Endometrial microvascular endothelial cells (primary cell): ENCODE data around the gene EXOSC10. TPM values are rescaled to one million over a fixed set of nuclear protein-coding genes. Genes with fewer than 3 reads are reported as not detected.
"Not testable (repeated sequence)": the region's sequence is repeated elsewhere in the genome, so short reads cannot be mapped to it uniquely, and the experiment has no call there.

Experiments
- in situ Hi-C: cut with HindIII; loops from 2 replicates; pipeline ENCODE4 v1.10.0; 2017; ENCODE audit warnings: low sequenced_read_pairs, low pct_unique_long_range_greater_than_20kb; ENCODE audit errors: inconsistent ontology term
- total RNA-seq: library from RNA; depleted of rRNA; stranded (reverse); fragments of >200 nt; gene quantifications from one replicate; pipeline ENCODE4 v1.2.3, GENCODE V29; 2015; ENCODE audit errors: inconsistent ontology term

The EXOSC10 gene
- total RNA-seq, 1 donor from 2014 or later, result 91.4 TPM

DNA sequence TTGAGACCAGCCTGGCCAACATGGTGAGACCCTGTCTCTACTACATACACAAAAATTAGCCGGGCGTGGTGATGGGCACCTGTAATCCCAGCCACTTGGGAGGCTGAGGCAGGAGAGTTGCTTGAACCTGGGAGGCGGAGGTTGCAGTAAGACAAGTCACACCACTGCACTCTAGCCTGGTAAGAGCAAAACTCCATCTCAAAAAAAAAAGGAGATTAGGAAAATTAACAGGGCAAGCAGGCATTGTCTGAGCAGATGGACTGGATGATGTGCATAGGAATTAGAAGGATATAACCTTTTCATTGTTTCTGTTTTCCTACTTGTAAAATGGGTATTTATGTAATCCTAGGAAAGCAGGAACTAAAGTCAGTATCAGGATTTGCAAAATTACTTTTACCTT is 71.7 kb downstream of the EXOSC10 start:
- in situ Hi-C loops, result no loop called here

GRCh38 chr1:11027316-11027715 is 72.4 kb downstream of the EXOSC10 start:
- in situ Hi-C loops, result no loop called here

GRCh38 chr1:11026903-11027302 is 72.8 kb downstream of the EXOSC10 start:
- in situ Hi-C loops, result no loop called here

GRCh38 chr1:11026052-11026451 is 73.6 kb downstream of the EXOSC10 start:
- in situ Hi-C loops, result no loop called here

- in situ Hi-C loops, result no loop called here
Measured at GRCh38 chr1:11025618-11026017, 74.1 kb downstream of the EXOSC10 start.

DNA sequence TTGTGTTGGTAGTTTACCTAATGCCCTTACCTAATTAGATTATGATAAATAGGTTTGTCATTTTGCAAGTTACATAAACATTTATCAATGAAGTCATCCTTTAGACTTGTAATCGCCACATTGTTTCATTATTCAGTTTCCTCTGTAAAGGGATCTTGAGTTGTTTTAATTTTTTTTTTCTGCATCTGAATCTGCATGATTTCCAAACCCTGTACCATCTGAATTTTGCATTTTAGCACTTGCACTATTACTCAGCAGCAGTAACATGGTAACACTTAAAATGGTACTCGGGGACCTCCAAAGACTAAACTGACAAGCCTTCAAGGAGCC is 74.8 kb downstream of the EXOSC10 start:
- in situ Hi-C loops, result no loop called here

DNA sequence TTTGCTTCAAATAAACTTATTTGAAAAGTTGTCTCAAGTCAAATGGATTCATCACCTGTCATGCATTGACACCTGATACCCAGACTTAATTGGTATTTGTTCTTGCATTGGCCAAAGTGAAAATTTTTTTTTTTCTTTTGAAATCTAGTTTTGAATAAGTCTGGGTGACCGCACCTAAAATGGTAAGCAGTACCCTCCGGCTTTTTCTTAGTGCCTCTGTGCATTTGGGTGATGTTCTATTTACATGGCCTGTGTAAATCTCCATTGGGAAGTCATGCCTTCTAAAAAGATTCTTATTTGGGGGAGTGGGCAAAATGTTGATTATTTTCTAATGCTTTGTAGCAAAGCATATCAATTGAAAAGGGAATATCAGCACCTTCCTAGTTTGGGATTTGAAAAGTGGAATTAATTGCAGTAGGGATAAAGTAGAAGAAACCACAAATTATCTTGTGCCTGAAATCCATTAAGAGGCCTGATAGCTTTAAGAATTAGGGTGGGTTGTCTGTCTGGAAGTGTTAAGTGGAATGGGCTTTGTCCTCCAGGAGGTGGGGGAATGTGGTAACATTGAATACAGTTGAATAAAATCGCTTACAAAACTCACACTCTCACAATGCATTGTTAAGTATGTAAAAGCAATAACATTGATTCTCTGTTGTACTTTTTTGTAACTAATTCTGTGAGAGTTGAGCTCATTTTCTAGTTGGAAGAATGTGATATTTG is 75.4 kb downstream of the EXOSC10 start:
- in situ Hi-C loops, result no loop called here

GRCh38 chr1:11023201-11023600 is 76.5 kb downstream of the EXOSC10 start:
- in situ Hi-C loops, result no loop called here

DNA sequence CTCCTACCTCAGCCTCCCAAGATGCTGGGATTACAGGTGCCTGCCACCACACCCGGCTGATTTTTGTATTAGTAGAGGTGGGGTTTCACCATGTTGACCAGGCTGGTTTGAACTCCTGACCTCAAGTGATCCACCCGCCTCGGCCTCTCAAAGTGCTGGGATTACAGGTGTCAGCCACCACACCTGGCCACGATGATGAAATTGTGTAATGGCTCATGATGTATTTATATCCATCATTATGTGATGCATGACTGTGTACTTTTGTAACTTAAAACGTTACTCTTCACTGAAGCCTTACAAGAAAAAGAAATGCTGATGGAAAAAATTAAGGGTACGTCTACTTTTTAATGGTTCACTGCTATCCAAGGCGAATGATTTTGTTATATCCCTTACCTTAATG is 79.7 kb downstream of the EXOSC10 start:
- in situ Hi-C loops, result no loop called here

DNA sequence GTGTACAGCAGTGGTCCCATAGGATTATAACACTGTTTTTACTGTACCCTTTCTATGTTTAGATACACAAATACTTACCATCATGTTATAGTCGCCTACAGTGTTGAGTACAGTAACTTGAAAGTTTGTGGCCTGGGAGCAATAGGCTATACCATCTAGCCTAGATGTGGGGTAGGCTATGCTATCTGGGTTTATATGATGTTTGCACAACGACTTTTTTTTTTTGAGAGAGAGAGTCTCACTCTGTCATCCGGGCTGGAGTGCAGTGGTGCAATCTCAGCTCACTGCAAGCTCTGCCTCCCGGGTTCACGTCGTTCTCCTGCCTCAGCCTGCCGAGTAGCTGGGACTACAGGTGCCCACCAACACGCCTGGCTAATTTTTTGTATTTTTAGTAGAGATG is 80.3 kb downstream of the EXOSC10 start:
- in situ Hi-C loops, result not testable (repeated sequence)

Other genes with a start within 250 kb of the EXOSC10 start
- 114 TPM for gene TARDBP, start 87.2 kb downstream of the EXOSC10 start, total RNA-seq
- gene MASP2, start 52.6 kb downstream of the EXOSC10 start, total RNA-seq, result not detected
- 105 TPM for gene SRM, start 39.9 kb downstream of the EXOSC10 start, total RNA-seq
- not detected for gene ANGPTL7, start 89.5 kb upstream of the EXOSC10 start, total RNA-seq
- gene MTOR, start 162.7 kb upstream of the EXOSC10 start, total RNA-seq, result 49.7 TPM
- gene UBIAD1, start 173.3 kb upstream of the EXOSC10 start, total RNA-seq, result 15.4 TPM